ENCODE results near the gene NDST3. TPM values are rescaled to one million over a fixed set of nuclear protein-coding genes. Genes with fewer than 3 reads are reported as not detected.

The NDST3 gene
- total and polyA plus RNA-seq, 8 donors: 0.13 to 1.5 (median 0.37) TPM; not detected in 3

DNA sequence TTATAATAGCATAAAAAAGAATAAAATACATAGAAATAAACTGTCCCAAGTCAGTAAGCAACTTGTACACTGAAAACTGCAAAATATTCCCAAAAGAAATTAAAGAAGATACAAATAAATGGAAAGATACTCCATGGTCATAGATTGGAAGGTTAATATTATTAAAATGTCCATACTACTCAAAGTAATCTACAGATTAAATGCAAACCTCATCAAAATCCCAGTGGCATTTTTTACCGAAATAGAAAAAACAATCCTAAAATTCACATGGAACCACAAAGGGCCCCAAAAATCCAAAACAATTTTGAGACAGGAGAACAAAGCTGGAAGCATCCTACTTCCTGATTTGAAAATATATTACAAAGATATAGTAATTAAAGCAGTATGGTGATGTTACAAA lies 133.0 kb downstream of the NDST3 start:
- Histone ChIP-seq H3K27me3 (no peaks in the 10 kb centered on the region), H3K4me3 (no peak overlapping the region), H3K9me3 (peaks cover 0 to 22% (median 7%) of the 10 kb centered on the region in 4 donors), H3K36me3 (no peaks in the 10 kb centered on the region), H3K27ac (no peak overlapping the region), H3K4me1 (no peaks in the 10 kb centered on the region)
- intact Hi-C loops (cut with DNase I; ENCODE audit: low total_unique reads): no loop called here
- no peak for TF ChIP-seq POLR2AphosphoS5 (IDR thresholded peaks at IDR 0.05)
- TF ChIP-seq, protein P1, sequence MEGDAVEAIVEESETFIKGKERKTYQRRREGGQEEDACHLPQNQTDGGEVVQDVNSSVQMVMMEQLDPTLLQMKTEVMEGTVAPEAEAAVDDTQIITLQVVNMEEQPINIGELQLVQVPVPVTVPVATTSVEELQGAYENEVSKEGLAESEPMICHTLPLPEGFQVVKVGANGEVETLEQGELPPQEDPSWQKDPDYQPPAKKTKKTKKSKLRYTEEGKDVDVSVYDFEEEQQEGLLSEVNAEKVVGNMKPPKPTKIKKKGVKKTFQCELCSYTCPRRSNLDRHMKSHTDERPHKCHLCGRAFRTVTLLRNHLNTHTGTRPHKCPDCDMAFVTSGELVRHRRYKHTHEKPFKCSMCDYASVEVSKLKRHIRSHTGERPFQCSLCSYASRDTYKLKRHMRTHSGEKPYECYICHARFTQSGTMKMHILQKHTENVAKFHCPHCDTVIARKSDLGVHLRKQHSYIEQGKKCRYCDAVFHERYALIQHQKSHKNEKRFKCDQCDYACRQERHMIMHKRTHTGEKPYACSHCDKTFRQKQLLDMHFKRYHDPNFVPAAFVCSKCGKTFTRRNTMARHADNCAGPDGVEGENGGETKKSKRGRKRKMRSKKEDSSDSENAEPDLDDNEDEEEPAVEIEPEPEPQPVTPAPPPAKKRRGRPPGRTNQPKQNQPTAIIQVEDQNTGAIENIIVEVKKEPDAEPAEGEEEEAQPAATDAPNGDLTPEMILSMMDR (IDR thresholded peaks at IDR 0.05): no peak
- no peak for TF ChIP-seq POLR2A (IDR thresholded peaks at IDR 0.05)
- no peak for TF ChIP-seq EP300 (IDR thresholded peaks at IDR 0.05)
- WGBS, 5 donors: 92 to 100% (median 99%) methylated on average over 1 of the region's 1 CpG
- DNase-seq: no peak

DNA sequence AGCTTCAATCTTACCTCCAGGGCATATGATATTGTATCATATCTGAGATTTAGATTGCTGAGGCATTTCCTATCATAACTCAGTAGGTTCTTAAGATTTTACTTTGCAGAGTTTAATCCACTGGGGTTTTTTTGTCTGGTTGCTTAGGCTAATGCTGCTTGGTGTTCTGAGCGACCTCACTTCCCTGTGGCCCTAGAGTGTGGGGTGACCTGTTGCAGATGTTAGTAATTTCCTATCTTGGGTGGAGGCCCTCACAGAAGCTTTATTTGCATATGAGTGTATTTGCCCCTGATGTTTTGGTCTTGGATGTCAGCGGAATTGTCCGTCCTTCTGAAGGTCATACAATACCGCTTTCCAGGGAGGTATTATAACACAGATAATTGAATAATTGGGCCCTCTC lies 137.1 kb downstream of the NDST3 start:
- TF ChIP-seq POLR2A (IDR thresholded peaks at IDR 0.05) (no peak), EP300 (IDR thresholded peaks at IDR 0.05) (no peak), POLR2AphosphoS5 (IDR thresholded peaks at IDR 0.05) (no peak)
- TF ChIP-seq, protein P1 (IDR thresholded peaks at IDR 0.05): no peak
- H3K4me3 ChIP-seq: no peak overlapping the region
- no peaks in the 10 kb centered on the region for H3K36me3 ChIP-seq
- no peaks in the 10 kb centered on the region for H3K4me1 ChIP-seq
- H3K27me3 ChIP-seq: no peaks in the 10 kb centered on the region
- H3K27ac ChIP-seq: no peak overlapping the region
- intact Hi-C loops (cut with DNase I; ENCODE audit: low total_unique reads): no loop called here
- H3K9me3 ChIP-seq: peaks cover 0 to 16% (median 5%) of the 10 kb centered on the region in 4 donors
- no peak for DNase-seq
- 84 to 93% (median 89%) methylated on average over 4 of the region's 4 CpGs for WGBS, 5 donors

DNA sequence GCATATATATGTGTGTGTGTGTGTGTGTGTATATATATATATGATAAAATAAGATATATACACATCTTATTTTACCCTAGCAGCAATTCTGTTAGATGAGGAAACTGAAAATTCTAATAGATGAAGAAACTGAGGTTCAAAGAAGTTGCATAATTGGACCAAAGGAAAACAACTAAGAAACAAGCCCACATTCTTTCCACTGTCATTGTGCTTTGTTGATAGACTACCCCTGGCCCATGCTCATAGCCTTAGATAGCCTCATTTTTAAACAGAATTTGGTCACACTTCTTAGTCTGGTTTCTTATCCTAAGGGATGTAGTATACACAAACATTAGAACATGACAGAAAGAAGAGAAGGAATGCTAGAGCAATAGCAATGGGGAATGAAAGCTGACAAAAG lies 138.8 kb downstream of the NDST3 start:
- intact Hi-C loops (cut with DNase I; ENCODE audit: low total_unique reads): no loop called here
- Histone ChIP-seq H3K27me3 (no peaks in the 10 kb centered on the region), H3K36me3 (no peaks in the 10 kb centered on the region), H3K27ac (no peak overlapping the region), H3K9me3 (no peaks in the 10 kb centered on the region), H3K4me3 (no peak overlapping the region), H3K4me1 (no peaks in the 10 kb centered on the region)
- no peak for TF ChIP-seq POLR2A (IDR thresholded peaks at IDR 0.05)
- TF ChIP-seq, protein P1 (IDR thresholded peaks at IDR 0.05): no peak
- TF ChIP-seq POLR2AphosphoS5 (IDR thresholded peaks at IDR 0.05): no peak
- no peak for TF ChIP-seq EP300 (IDR thresholded peaks at IDR 0.05)
- DNase-seq: no peak

- Histone ChIP-seq H3K9me3 (no peaks in the 10 kb centered on the region), H3K27ac (no peak overlapping the region), H3K36me3 (no peaks in the 10 kb centered on the region), H3K4me3 (no peak overlapping the region), H3K27me3 (no peaks in the 10 kb centered on the region), H3K4me1 (no peaks in the 10 kb centered on the region)
- peak in 1 of 2 donors; percentile 23 for DNase-seq
- intact Hi-C loops (cut with DNase I; ENCODE audit: low total_unique reads): no loop called here
- 44 to 70% (median 53%) methylated on average over 4 of the region's 4 CpGs for WGBS, 5 donors
- TF ChIP-seq, protein P1 (IDR thresholded peaks at IDR 0.05): no peak
- TF ChIP-seq POLR2A (IDR thresholded peaks at IDR 0.05) (no peak), POLR2AphosphoS5 (IDR thresholded peaks at IDR 0.05) (no peak), EP300 (IDR thresholded peaks at IDR 0.05) (no peak)
Observed at GRCh38 chr4:118173956-118174725, 139.9 kb downstream of the NDST3 start.
